ENCODE measurements around the gene PTPRE. TPM values are rescaled to one million over a fixed set of nuclear protein-coding genes. Genes with fewer than 3 reads are reported as not detected.

PTPRE gene
- total RNA-seq, 4 donors from 2014 or later, result 17.4 to 23.0 (median 20.1) TPM

- DNase-seq (ENCODE audit: low spot score in 2 of 2), result no peak
- H3K4me3 ChIP-seq (ENCODE audit: low read depth, poor library complexity, severe bottlenecking), result no peak overlapping the region
- intact Hi-C loops (cut with DNase I; ENCODE audit: low total_unique reads), result no loop called here
- TF ChIP-seq CTCF (IDR thresholded peaks at IDR 0.05) (no peak), POLR2A (IDR thresholded peaks at IDR 0.05) (no peak)
- 35 to 39% methylated on average over 15 of the region's 15 CpGs for WGBS, 2 donors
Observed at GRCh38 chr10:127990846-127991542, 84.1 kb downstream of the PTPRE start.

- intact Hi-C loops (cut with DNase I; ENCODE audit: low total_unique reads), result no loop called here
- WGBS, 2 donors, result 72 to 79% methylated on average over 8 of the region's 8 CpGs
- no peak overlapping the region for H3K4me3 ChIP-seq (ENCODE audit: low read depth, poor library complexity, severe bottlenecking)
- no peak for DNase-seq (ENCODE audit: low spot score in 2 of 2)
- TF ChIP-seq POLR2A (IDR thresholded peaks at IDR 0.05) (no peak), CTCF (IDR thresholded peaks at IDR 0.05) (no peak)
Observed at GRCh38 chr10:127991543-127992255, 84.8 kb downstream of the PTPRE start.

- intact Hi-C loops (cut with DNase I; ENCODE audit: low total_unique reads), result no loop called here
- no peak for DNase-seq (ENCODE audit: low spot score in 2 of 2)
- no peak for TF ChIP-seq POLR2A (IDR thresholded peaks at IDR 0.05)
- no peak overlapping the region for H3K4me3 ChIP-seq (ENCODE audit: low read depth, poor library complexity, severe bottlenecking)
- WGBS, 2 donors, result 77 to 83% methylated on average over 7 to 8 of the region's 8 CpGs
Observed at GRCh38 chr10:127992376-127992775, 85.5 kb downstream of the PTPRE start.

- DNase-seq (ENCODE audit: low spot score in 2 of 2), result no peak
Observed at GRCh38 chr10:127993056-127993690, 86.3 kb downstream of the PTPRE start.

GRCh38 chr10:127995939-127996338, 89.0 kb downstream of the PTPRE start:
- DNase-seq (ENCODE audit: low spot score in 2 of 2), result no peak
- intact Hi-C loops (cut with DNase I; ENCODE audit: low total_unique reads), result no loop called here
- no peak overlapping the region for H3K4me3 ChIP-seq (ENCODE audit: low read depth, poor library complexity, severe bottlenecking)
- TF ChIP-seq CTCF (IDR thresholded peaks at IDR 0.05) (no peak), POLR2A (IDR thresholded peaks at IDR 0.05) (no peak)
- 80 to 84% methylated on average over 6 of the region's 6 CpGs for WGBS, 2 donors

More at GRCh38 chr10:127993056-127993690, 86.3 kb downstream of the PTPRE start:
- no peak for TF ChIP-seq CTCF (IDR thresholded peaks at IDR 0.05)
- TF ChIP-seq POLR2A (IDR thresholded peaks at IDR 0.05), result no peak
- no peak overlapping the region for H3K4me3 ChIP-seq (ENCODE audit: low read depth, poor library complexity, severe bottlenecking)
- intact Hi-C loops (cut with DNase I; ENCODE audit: low total_unique reads), result no loop called here
- 92 to 93% methylated on average over 12 of the region's 12 CpGs for WGBS, 2 donors

- TF ChIP-seq POLR2A (IDR thresholded peaks at IDR 0.05) (no peak), CTCF (IDR thresholded peaks at IDR 0.05) (no peak)
- intact Hi-C loops (cut with DNase I; ENCODE audit: low total_unique reads), result no loop called here
- DNase-seq (ENCODE audit: low spot score in 2 of 2), result peak in 1 of 2 donors; percentile 35
- WGBS, 2 donors, result 48 to 60% methylated on average over 5 of the region's 5 CpGs
- H3K4me3 ChIP-seq (ENCODE audit: low read depth, poor library complexity, severe bottlenecking), result no peak overlapping the region
Observed at GRCh38 chr10:127996586-127996985, 89.7 kb downstream of the PTPRE start.

Data from lower leg skin (tissue), 4 donors.